ENCODE results near the gene RAET1L.

DNA sequence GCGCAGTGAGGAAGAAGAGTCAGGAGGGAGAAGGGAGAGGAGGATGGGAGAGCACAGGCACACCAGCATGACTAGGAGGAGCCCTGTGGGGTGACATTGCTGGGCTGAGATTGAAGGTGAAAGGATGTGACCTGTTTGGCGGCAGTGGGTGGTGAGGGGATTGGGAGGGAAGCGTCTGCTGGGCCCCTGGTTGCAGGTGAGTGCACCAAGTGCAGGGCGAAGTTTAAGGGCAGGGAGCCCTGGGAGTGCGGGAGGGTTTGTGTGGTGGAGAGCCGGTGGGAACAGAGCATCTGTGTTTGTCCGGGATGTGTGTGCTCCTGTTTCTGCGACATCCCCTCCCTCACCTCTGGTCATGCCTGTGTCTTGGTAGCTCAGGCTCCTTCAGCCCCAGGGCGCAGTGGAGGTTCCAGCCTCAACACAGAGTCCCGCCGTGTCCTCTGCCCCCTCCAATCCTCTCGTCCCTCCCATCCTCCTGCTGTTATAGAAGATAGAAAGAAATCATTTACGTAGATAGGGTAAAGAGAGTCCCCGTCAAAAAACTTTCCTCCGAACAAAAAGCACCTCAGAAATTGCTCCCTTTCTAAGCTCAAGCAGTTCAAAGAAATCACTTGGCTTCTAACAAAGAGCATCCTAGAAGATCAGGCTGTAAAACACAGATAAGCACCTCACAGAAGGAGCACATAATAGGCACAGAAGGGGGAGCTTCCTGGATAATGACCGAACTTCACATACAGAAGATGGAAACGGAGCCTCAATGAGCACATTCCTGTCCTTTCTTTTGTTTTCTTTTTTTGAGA lies 36.6 kb downstream of the RAET1L start:
- TF ChIP-seq, protein P1, sequence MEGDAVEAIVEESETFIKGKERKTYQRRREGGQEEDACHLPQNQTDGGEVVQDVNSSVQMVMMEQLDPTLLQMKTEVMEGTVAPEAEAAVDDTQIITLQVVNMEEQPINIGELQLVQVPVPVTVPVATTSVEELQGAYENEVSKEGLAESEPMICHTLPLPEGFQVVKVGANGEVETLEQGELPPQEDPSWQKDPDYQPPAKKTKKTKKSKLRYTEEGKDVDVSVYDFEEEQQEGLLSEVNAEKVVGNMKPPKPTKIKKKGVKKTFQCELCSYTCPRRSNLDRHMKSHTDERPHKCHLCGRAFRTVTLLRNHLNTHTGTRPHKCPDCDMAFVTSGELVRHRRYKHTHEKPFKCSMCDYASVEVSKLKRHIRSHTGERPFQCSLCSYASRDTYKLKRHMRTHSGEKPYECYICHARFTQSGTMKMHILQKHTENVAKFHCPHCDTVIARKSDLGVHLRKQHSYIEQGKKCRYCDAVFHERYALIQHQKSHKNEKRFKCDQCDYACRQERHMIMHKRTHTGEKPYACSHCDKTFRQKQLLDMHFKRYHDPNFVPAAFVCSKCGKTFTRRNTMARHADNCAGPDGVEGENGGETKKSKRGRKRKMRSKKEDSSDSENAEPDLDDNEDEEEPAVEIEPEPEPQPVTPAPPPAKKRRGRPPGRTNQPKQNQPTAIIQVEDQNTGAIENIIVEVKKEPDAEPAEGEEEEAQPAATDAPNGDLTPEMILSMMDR (IDR thresholded peaks at IDR 0.05; ENCODE audit: borderline replicate concordance, extremely low read depth, low read length, poor library complexity, severe bottlenecking), result no peak
- no peak for TF ChIP-seq EZH2 (IDR thresholded peaks at IDR 0.05; ENCODE audit: borderline replicate concordance, low read depth, low read length, severe bottlenecking)
